GM21786 (cell line): ENCODE data around the gene TNP1.

Experiments used
- ATAC-seq: cut with Tn5 transposase; IDR thresholded peaks from one replicate; pipeline ENCODE4 v1.9.1; 2021; ENCODE audit not compliant: unreplicated experiment

Gene TNP1

DNA sequence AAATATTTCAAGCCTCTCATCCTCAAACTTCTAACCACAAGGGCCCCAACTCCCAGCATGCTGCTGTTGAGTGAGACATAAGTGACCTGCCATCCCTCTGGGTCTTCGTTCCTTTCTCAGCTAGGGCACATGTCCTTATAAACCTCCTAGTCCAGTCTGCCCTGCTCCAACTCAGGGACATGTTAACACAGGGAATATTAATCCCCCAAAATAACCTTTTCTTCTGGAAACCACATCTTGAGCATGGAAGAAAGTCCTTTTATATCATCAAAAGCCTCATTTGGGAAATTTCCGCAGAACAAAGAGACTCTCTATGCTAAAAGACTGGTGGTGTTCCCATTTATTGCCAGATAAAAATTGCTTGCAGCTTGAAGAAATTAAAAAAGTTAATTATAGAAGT lies 14.4 kb downstream of the TNP1 start:
- ATAC-seq: no peak

DNA sequence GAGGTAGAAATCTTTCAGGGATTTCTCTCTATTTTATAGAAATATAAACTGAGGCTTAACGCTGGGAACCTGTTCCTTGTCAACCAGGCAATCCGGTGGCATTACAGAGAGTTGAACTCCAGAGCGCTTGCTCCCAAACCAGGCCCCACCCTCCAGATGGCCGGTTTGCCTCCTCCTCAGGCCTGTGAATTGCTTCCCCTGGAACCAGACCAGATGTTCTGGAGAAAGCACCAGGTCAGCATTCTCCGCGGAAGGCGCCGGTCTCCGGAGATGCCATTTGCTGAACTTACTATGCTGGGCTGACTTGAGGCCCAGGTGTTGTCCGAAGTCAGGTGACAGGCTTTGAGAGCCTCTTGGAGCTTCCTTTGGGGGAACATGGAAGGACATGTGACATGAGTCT lies 17.2 kb downstream of the TNP1 start:
- no peak for ATAC-seq

- ATAC-seq: no peak
Observed at GRCh38 chr2:216839688-216840087, 20.2 kb downstream of the TNP1 start.

- ATAC-seq: no peak
Observed at GRCh38 chr2:216838151-216838550, 21.7 kb downstream of the TNP1 start.

- ATAC-seq: no peak
Observed at GRCh38 chr2:216837740-216838139, 22.1 kb downstream of the TNP1 start.

DNA sequence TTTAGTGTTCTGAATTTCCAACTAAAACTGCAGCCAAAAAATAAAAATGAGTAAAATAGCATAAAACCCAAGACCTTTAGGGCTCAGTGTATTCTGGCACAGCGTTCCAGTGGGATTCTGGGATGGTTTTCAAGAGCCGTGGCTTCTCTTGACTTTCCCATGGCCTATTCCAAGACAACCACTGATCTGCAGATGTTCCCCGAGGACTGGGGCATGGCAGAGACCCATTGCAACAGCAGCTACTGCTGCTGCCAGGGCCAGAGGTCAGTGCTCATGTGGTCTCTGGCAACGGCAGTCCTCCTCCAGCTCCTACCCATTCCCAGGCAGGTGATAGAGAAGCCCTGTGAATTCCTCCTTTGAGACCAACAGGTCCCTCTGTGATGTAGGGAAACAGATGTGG lies 26.8 kb downstream of the TNP1 start:
- ATAC-seq: no peak

DNA sequence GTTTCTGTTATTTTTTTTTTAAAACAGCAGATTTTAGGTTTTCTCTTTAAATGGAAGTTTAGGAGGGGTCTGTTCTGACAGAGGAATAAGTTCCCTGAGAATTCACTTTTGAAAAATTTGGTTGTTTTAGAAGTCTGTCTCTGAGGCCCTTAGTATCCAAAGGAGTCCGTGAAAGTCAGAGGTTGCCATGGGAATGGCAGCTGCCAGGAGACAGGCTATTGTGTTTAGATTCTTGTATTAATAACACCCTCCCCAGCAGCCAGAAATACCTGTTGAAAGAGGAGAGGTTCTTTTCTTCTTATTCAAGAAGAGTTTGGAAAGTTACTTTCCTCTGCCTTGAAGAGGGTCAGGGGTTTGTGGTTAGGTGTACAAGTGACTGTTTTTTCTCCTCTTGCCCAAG lies 29.5 kb downstream of the TNP1 start:
- no peak for ATAC-seq

GRCh38 chr2:216829533-216829932 lies 30.3 kb downstream of the TNP1 start:
- ATAC-seq: no peak

DNA sequence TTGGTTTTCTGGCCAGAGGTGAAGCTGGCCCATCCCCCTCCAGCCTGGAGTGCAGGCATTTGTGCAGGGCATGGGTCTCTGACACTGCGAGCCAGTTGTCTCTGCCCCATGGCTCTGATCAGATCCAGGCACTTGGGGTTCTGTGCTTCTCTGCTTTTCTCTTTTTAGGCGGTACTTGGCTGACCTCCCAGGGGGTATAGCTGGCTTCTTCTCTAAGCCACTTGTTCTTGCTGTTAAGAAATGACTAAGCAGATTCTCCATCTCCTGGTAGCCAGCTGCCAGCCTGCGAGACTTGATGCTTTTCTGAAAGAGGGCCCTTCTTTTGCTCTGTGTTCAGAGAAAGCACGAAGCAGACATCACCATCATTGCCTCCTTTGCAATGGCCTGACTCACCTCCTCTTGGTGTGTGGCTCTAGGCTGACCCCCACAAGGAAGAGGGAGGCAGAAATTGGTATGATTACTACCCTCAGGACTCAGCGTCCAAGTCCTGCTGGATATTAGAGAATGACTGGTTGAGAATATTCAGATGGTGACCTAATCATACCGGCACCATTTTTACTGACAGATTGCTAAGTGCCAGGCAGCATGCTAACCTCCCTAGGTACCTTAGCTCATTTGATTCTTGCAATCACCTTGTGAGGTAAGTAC lies 32.7 kb downstream of the TNP1 start:
- ATAC-seq: no peak

DNA sequence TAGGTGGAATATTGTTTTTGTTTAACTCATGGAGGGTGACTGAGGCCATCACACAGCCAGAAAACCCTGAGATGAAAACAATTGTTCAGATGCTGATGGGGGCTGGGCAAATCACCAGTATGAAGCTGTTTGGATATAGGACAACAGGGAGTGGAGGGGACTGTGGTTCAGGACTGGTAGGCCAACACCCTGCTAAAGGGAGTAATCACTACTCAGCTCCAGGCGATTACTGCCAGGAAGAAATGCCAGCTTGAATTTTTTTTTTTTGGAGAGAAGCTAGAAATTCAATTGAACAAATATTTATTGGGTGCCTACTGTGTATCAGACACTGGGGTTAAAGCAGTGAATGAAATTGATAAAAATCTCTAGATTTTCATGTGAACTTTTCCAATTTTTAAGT lies 37.4 kb downstream of the TNP1 start:
- no peak for ATAC-seq

DNA sequence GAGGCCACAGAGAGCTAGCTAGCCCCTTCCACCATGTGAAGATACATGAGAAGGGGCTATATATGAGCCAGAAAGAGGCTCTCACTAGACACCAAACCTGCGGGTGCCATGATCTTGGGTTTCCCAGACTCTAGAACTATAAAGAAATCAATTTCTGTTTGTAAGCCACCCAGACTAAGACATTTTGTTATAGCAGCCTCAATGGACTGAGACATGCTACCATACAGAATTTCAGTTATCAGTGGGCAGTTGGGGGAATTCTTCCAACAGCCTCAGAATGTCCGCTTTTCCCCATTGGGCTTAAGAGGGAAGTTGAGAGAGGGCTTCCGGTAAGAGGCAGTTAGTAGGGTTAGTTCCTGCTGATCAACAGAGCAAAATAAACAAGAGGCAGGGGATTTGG lies 39.2 kb downstream of the TNP1 start:
- no peak for ATAC-seq

- ATAC-seq: no peak
Observed at GRCh38 chr2:216819766-216820165, 40.1 kb downstream of the TNP1 start.

DNA sequence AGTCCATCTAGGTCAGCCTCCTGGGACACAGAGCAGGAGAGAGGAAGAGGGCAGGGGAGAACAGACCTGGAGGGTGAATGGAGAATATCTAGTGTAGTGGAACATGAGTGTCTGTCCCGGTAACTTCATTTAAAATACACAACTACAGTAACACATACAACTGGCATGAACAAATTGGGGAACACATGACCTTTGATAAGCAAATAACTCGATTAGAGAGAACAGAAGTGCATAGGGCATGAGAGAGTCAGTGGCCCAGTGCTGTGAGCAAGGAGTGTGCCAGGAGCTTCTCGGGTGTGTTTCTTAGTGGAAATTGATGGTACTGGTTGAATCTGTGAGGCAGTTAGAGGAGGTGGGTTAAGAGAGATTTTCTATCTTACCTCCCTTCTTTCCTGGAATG lies 40.8 kb downstream of the TNP1 start:
- no peak for ATAC-seq

DNA sequence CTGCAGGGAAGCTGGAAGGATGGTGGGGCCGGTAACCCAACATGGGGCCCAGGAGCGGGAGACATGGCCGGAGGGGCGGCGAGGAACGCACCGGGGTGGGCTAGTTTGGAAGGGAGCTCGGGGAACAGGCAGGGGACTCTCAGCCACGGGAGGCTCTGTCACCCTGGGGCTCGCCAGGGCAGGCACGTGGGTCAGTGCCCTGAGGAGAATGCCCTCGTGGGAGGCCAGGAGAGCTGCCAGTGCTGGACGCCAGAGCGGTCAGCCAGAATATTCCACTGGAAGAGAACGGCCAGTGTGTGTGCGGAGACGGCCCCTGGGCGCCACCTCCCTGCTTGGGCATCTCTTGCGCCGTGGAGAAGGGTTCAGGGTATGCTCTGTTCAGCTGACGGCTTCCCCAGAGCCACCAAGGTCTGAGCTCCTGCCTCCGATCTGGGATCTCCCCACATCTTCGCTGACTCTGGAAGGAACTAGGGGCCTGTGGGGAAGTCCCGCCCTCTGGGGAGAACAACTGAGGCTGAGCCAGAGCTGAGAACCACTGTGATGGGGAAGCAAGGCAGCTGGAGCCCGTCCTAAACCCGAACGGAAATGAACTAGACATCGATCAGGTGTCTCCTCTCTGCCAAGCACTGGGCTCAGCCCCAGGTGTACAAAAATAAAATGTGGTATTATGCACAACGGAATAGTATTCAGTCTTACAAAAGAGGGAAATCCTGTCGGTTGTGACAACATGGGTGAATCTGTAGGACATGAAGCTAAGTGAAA lies 49.3 kb downstream of the TNP1 start:
- no peak for ATAC-seq
